Activated T-cell treated with anti-CD3 and anti-CD28 coated beads, Interleukin-2, amount 50 U/mL, for 4 hours (primary cell): ENCODE measurements around the gene CNPY3. TPM values are rescaled to one million over a fixed set of nuclear protein-coding genes. Genes with fewer than 3 reads are reported as not detected.

Source experiments
- ATAC-seq, 2 donors: fragments of 200-7000 bp; cut with Tn5 transposase; one replicate each; pipeline ENCODE4 v1.10.0; 2021
- DNase-seq: peaks from one replicate; pipeline ENCODE4 v3.0.0-alpha.2; 2020
- H3K27me3 Mint-ChIP-seq: one replicate; pipeline ENCODE4 v1.8.0; 2021; ENCODE audit warnings: low read depth, mixed read lengths
- H3K36me3 Mint-ChIP-seq: one replicate; pipeline ENCODE4 v1.8.0; 2022; ENCODE audit warnings: mixed read lengths; ENCODE audit not compliant: insufficient read depth
- H3K4me1 Mint-ChIP-seq: one replicate; pipeline ENCODE4 v1.8.0; 2021; ENCODE audit warnings: low read depth, mixed read lengths
- H3K4me3 Mint-ChIP-seq: one replicate; pipeline ENCODE4 v1.8.0; 2021; ENCODE audit warnings: mild to moderate bottlenecking, moderate library complexity, mixed read lengths
- H3K9me3 Mint-ChIP-seq: one replicate; pipeline ENCODE4 v1.8.0; 2021; ENCODE audit warnings: mixed read lengths
- total RNA-seq, 3 donors: library from RNA; stranded (reverse); gene quantifications; one replicate each; pipeline ENCODE4 v1.2.1, GENCODE V29; 2021

Gene CNPY3
- total RNA-seq, 3 donors from 2014 or later = 41.9 to 46.6 (median 42.4) TPM

DNA sequence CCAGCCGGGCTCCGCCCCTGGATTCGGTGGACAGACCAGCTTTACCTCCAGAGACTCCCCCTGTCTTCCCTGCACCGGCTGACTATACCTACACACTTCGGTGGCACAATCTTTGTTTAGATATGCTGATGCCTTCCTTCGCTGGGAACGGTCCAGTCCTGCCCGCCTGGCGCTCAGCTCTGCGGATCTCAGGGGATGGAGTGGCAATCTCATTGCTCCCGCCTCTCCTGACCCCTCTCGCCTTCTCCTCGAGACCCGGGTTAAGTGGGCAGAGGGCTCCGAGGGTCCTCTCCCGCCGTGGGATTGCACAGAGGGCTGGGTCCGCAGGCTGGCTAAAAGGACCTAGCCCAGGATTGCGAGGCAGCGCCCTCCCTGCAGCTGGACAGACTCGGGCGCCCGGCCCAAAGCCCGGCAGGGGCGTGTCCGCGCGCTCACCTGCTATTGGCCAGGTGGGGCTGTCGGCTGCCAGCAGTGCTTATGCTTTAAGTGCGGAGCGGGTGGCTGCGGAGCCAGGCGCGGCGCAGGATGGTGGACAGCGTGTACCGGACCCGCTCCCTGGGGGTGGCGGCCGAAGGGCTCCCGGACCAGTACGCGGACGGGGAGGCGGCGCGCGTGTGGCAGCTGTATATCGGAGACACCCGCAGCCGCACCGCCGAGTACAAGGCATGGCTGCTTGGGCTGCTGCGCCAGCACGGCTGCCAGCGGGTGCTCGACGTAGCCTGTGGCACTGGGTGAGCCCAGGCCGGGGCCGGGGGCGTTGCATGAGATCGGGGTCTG lies 31.2 kb downstream of the CNPY3 start, which contains the start of gene GNMT:
TSS of gene GNMT (plus strand) at position 512 of the 777 bp plus-strand sequence. CDS start at position 526, 14 bp downstream.
- ATAC-seq = peak; percentile 83 to 88
- H3K4me1 Mint-ChIP-seq = peaks cover 9% of the 10 kb centered on the region
- peaks cover 5% of the 10 kb centered on the region for H3K27me3 Mint-ChIP-seq
- DNase-seq = peak; percentile 25
- H3K4me3 Mint-ChIP-seq = peak within 1 kb of the TSS; percentile 56
- H3K9me3 Mint-ChIP-seq = no peaks in the 10 kb centered on the region
- peaks cover 11% of the 10 kb centered on the region for H3K36me3 Mint-ChIP-seq

GRCh38 chr6:42961020-42961470 lies 31.8 kb downstream of the CNPY3 start:
- Mint-ChIP-seq H3K27me3 (peaks cover 5% of the 10 kb centered on the region), H3K9me3 (no peaks in the 10 kb centered on the region), H3K4me1 (peaks cover 9% of the 10 kb centered on the region), H3K36me3 (peaks cover 11% of the 10 kb centered on the region), H3K4me3 (peak overlapping the region; percentile 56)
- ATAC-seq (no peak), DNase-seq (no peak)

DNA sequence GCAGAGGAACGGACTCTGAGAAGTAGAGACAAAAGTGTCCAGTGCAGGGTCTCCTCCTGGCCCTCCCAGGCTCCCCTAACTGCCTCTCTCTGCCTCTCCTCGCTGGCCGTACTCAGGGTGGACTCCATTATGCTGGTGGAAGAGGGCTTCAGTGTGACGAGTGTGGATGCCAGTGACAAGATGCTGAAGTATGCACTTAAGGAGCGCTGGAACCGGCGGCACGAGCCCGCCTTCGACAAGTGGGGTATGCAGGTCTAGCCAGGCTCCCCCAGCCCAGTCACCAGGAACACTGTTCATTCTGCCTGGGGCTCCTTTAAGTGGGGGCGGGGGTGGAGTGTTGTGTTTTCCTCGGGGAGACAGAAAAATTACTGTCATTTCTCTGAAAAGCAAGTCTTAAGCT lies 32.8 kb downstream of the CNPY3 start:
- Mint-ChIP-seq H3K27me3 (peaks cover 5% of the 10 kb centered on the region), H3K36me3 (peaks cover 11% of the 10 kb centered on the region), H3K9me3 (no peaks in the 10 kb centered on the region), H3K4me3 (no peak overlapping the region), H3K4me1 (peaks cover 9% of the 10 kb centered on the region)
- DNase-seq (no peak), ATAC-seq (no peak)

- ATAC-seq = no peak
- peaks cover 5% of the 10 kb centered on the region for H3K27me3 Mint-ChIP-seq
- H3K4me3 Mint-ChIP-seq = no peak overlapping the region
Measured at GRCh38 chr6:42962502-42963178, 33.4 kb downstream of the CNPY3 start.

DNA sequence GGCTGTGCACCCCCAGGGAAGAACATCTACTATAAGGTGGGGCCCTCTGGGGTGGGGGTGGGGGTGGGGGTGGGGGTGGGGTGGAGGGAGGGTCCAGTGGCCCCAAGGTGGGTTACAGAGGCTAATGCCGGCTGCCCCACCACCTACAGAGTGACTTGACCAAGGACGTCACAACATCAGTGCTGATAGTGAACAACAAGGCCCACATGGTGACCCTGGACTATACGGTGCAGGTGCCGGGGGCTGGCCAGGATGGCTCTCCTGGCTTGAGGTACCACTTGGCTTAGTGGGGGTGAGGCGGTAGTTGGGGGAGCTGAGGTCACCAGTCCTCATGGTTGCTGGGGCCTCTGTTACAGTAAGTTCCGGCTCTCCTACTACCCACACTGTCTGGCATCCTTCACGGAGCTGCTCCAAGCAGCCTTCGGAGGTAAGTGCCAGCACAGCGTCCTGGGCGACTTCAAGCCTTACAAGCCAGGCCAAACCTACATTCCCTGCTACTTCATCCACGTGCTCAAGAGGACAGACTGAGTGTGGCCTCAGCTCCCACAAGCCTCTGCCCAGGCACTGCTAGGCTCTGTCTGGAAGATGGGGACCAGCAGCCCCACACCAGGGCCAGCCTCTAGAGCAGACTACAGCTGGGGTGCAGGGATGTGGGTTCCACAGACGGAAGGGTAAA lies 34.0 kb downstream of the CNPY3 start:
- Mint-ChIP-seq H3K4me3 (no peak overlapping the region), H3K36me3 (peaks cover 11% of the 10 kb centered on the region), H3K27me3 (peaks cover 5% of the 10 kb centered on the region), H3K9me3 (no peaks in the 10 kb centered on the region), H3K4me1 (peaks cover 9% of the 10 kb centered on the region)
- ATAC-seq (no peak), DNase-seq (no peak)

More at GRCh38 chr6:42962502-42963178, 33.4 kb downstream of the CNPY3 start:
- no peaks in the 10 kb centered on the region for H3K9me3 Mint-ChIP-seq
- peaks cover 11% of the 10 kb centered on the region for H3K36me3 Mint-ChIP-seq
- peaks cover 9% of the 10 kb centered on the region for H3K4me1 Mint-ChIP-seq
- no peak for DNase-seq

GRCh38 chr6:42963855-42964605 lies 34.8 kb downstream of the CNPY3 start:
- DNase-seq (no peak), ATAC-seq (peak; percentile 33 to 38)
- Mint-ChIP-seq H3K36me3 (peaks cover 11% of the 10 kb centered on the region), H3K9me3 (no peaks in the 10 kb centered on the region), H3K4me3 (no peak overlapping the region), H3K27me3 (peaks cover 5% of the 10 kb centered on the region), H3K4me1 (peaks cover 9% of the 10 kb centered on the region)

- DNase-seq (no peak), ATAC-seq (no peak)
- no peak overlapping the region for H3K4me3 Mint-ChIP-seq
- H3K9me3 Mint-ChIP-seq = no peaks in the 10 kb centered on the region
- H3K4me1 Mint-ChIP-seq = peaks cover 4% of the 10 kb centered on the region
- H3K36me3 Mint-ChIP-seq = peaks cover 11% of the 10 kb centered on the region
- peaks cover 5% of the 10 kb centered on the region for H3K27me3 Mint-ChIP-seq
Measured at GRCh38 chr6:42966571-42966970, 37.3 kb downstream of the CNPY3 start.

DNA sequence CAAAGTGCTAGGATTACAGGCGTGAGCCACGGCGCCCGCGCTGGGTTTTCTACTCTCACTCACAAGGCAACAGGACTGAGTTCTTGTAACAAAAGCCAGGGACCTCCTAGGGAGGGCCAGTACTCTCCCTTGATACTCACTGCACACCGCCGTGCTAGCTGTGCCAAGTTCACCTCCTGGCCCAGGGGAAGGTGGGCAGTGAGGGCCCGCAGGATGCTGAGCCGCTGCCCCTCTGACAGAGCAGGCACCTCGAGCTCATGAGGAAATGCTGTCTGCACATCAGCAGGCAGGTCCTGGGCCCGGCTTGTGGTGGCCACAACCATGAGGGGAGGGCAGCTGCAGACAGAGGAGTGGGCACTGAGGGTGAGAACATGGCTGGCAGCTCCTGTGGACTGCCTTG lies 37.9 kb downstream of the CNPY3 start:
- peaks cover 3% of the 10 kb centered on the region for H3K27me3 Mint-ChIP-seq
- ATAC-seq (no peak), DNase-seq (no peak)
- no peaks in the 10 kb centered on the region for H3K9me3 Mint-ChIP-seq
- peaks cover 5% of the 10 kb centered on the region for H3K4me1 Mint-ChIP-seq
- H3K4me3 Mint-ChIP-seq = no peak overlapping the region
- H3K36me3 Mint-ChIP-seq = peaks cover 10% of the 10 kb centered on the region

- no peak overlapping the region for H3K4me3 Mint-ChIP-seq
- peaks cover 4% of the 10 kb centered on the region for H3K36me3 Mint-ChIP-seq
- no peaks in the 10 kb centered on the region for H3K9me3 Mint-ChIP-seq
- DNase-seq (no peak), ATAC-seq (no peak)
- H3K27me3 Mint-ChIP-seq = no peaks in the 10 kb centered on the region
- peaks cover 5% of the 10 kb centered on the region for H3K4me1 Mint-ChIP-seq
Measured at GRCh38 chr6:42968126-42968701, 38.9 kb downstream of the CNPY3 start.

DNA sequence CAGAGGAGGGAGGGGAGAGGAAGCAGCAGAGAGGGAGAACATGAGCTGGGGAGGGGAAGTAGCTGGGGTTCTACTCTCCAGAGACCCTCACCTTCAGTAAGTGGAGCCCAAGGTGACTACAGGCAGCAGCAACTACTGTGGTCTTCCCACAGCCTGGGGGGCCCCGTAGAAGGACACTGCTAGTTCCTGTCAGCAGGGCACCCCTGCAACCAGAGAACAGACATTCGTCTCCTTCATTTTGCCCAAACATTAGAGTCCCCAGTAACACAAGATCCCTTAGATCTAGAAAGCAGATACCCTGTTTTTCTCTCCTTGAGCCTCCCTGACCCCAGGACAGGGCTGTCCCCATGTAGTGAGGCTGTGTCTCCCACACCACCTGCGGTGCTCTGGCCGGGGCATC lies 39.5 kb downstream of the CNPY3 start:
- Mint-ChIP-seq H3K4me1 (peaks cover 6% of the 10 kb centered on the region), H3K27me3 (no peaks in the 10 kb centered on the region), H3K36me3 (peaks cover 5% of the 10 kb centered on the region), H3K4me3 (no peak overlapping the region), H3K9me3 (no peaks in the 10 kb centered on the region)
- ATAC-seq = no peak
- no peak for DNase-seq

DNA sequence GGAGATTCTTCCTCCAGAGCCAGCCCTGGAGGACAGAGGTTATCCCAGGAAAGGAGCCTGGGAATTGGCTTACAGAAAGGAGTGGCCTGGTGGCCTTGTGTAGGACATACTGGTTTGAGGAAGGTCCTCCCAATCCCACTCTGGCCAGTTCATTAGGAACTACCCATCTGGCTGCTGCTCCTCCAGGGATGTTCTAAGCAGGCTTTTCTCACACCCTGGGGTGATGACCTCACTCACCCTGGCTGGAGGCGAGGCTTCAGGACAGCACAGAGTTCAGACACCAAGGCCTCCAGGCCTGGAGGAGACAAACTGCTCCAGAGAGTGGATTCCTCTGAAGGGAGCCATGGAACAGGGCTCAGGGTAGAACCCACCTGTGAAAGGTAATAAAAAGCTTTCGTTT lies 40.2 kb downstream of the CNPY3 start:
- Mint-ChIP-seq H3K27me3 (no peaks in the 10 kb centered on the region), H3K9me3 (no peaks in the 10 kb centered on the region), H3K36me3 (peaks cover 7% of the 10 kb centered on the region), H3K4me3 (no peak overlapping the region), H3K4me1 (peaks cover 9% of the 10 kb centered on the region)
- DNase-seq (no peak), ATAC-seq (no peak)

DNA sequence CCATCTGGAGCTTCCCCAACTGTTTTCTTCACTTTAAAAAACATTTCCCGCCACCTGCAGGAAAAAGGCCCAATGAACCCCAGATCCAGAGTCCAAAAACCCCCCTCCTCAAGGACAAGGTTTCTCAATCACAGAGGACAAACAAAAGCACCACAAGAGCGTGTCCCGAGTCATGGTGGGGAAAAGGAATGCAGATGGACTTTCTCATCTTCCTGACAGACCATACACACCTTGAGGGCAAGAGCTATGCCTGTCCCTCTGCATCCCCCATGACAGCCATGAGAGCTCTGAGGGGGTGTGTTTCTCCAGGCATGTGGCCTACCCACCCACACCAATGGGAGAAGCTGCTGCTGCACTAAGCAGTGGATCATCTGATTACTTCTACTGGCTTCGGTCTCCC lies 40.7 kb downstream of the CNPY3 start:
- Mint-ChIP-seq H3K36me3 (peaks cover 4% of the 10 kb centered on the region), H3K4me3 (no peak overlapping the region), H3K4me1 (peaks cover 10% of the 10 kb centered on the region), H3K27me3 (no peaks in the 10 kb centered on the region), H3K9me3 (no peaks in the 10 kb centered on the region)
- DNase-seq (no peak), ATAC-seq (no peak)

- DNase-seq (no peak), ATAC-seq (peak; percentile 71 to 75)
- H3K4me3 Mint-ChIP-seq = no peak overlapping the region
- H3K27me3 Mint-ChIP-seq = no peaks in the 10 kb centered on the region
- no peaks in the 10 kb centered on the region for H3K9me3 Mint-ChIP-seq
- H3K36me3 Mint-ChIP-seq = peaks cover 4% of the 10 kb centered on the region
- peaks cover 16% of the 10 kb centered on the region for H3K4me1 Mint-ChIP-seq
Measured at GRCh38 chr6:42970871-42971612, 41.8 kb downstream of the CNPY3 start.
